Measurements from ENCODE around the gene BZW1.

BZW1 gene

DNA sequence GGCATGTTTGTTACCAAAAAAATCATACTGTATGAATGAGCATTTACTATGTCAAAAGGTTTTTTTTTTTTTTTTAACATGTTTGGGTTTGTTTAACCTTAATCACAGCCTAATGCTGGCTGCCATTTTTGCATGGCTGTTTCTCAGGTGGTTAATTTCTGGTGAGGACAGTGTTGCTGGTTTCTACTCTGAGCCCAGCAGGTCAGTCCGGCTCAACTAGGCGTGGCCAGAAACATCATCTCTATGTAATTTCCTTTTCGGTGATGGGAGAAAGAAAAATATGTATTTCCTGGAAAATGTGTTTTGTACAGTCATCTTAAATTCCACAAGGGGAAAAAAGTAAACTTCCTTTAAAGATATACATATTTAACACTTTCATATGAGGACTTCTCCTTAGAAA lies 24.9 kb upstream of the BZW1 start:
- Histone ChIP-seq H3K27me3 (ENCODE audit: insufficient read depth, low read depth, severe bottlenecking) (no peaks in the 10 kb centered on the region), H3K4me3 (ENCODE audit: low read depth, low read length) (no peak overlapping the region), H3K9me3 (ENCODE audit: severe bottlenecking) (no peaks in the 10 kb centered on the region), H3K36me3 (no peaks in the 10 kb centered on the region), H3K27ac (no peak overlapping the region)
- no peak for DNase-seq
- TF ChIP-seq, protein P1, sequence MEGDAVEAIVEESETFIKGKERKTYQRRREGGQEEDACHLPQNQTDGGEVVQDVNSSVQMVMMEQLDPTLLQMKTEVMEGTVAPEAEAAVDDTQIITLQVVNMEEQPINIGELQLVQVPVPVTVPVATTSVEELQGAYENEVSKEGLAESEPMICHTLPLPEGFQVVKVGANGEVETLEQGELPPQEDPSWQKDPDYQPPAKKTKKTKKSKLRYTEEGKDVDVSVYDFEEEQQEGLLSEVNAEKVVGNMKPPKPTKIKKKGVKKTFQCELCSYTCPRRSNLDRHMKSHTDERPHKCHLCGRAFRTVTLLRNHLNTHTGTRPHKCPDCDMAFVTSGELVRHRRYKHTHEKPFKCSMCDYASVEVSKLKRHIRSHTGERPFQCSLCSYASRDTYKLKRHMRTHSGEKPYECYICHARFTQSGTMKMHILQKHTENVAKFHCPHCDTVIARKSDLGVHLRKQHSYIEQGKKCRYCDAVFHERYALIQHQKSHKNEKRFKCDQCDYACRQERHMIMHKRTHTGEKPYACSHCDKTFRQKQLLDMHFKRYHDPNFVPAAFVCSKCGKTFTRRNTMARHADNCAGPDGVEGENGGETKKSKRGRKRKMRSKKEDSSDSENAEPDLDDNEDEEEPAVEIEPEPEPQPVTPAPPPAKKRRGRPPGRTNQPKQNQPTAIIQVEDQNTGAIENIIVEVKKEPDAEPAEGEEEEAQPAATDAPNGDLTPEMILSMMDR (IDR thresholded peaks at IDR 0.05; ENCODE audit: low read depth, low read length): no peak

DNA sequence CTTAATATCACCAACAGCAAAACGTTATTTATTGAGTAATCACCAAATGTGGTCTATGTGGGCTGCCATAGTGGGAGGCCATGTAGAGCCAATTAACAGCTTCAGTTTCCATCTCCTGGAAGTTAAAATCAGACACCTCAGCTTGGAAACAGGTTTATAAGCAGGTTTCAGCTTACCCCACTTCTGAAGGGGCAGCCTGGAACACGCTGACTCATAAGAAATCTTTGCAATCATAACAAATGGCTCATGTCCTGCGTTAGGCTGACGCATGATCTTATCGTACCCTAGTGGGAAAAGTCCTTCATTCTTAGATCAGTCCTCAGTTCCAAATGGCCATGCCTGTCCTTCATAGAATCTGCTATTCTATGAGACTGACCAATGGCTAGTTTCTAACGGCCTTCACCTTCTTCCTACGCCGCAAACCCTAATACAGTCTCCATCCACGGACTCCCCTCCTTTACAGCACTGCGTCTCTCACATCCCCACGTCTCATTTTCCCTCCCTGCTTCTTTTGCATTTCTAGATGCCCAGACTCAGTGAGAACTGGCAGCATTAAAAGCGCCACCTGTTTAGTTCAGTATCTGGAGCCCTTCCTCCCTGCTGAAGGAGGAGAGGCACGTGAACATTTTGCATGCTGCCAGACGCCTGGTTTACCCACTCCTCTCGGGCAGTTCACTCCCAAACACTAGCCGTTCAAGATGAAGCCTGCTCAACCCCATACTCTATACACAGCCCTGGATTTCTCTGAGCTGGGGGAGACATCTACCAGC lies 24.2 kb upstream of the BZW1 start:
- no peak for DNase-seq
- Histone ChIP-seq H3K9me3 (ENCODE audit: severe bottlenecking) (no peaks in the 10 kb centered on the region), H3K36me3 (no peaks in the 10 kb centered on the region), H3K27me3 (ENCODE audit: insufficient read depth, low read depth, severe bottlenecking) (no peaks in the 10 kb centered on the region), H3K4me3 (ENCODE audit: low read depth, low read length) (no peak overlapping the region), H3K27ac (no peak overlapping the region)
- TF ChIP-seq, protein P1 (IDR thresholded peaks at IDR 0.05; ENCODE audit: low read depth, low read length): no peak

DNA sequence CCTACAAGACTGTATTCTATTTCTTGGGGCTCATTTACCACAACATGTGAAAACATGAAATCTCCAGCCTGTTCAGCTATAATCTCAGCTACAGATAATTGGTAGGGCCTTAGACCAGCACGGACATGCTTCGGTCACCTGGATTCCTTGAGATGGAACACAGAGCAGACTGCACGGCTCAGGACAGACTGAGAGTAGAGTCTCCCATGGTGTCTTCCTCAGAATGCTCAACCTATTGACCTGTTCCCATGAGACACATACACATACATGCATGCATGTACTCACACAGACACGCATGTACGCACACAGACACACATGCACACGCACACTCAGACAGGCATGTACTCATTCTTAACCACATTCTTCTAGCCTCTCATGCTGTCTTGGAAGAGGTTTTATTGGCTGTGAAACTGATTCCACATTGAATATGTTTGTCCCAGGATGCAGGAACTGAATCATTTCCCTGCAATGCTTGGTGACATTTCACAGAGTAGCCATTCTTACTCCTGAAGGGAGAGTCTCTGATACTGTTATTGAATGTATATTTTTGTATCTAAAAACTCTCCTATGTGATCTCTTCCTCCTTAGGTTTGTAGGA lies 23.5 kb upstream of the BZW1 start:
- Histone ChIP-seq H3K27me3 (ENCODE audit: insufficient read depth, low read depth, severe bottlenecking) (no peaks in the 10 kb centered on the region), H3K27ac (no peak overlapping the region), H3K9me3 (ENCODE audit: severe bottlenecking) (no peaks in the 10 kb centered on the region), H3K4me3 (ENCODE audit: low read depth, low read length) (no peak overlapping the region), H3K36me3 (no peaks in the 10 kb centered on the region)
- TF ChIP-seq, protein P1 (IDR thresholded peaks at IDR 0.05; ENCODE audit: low read depth, low read length): no peak
- no peak for DNase-seq

DNA sequence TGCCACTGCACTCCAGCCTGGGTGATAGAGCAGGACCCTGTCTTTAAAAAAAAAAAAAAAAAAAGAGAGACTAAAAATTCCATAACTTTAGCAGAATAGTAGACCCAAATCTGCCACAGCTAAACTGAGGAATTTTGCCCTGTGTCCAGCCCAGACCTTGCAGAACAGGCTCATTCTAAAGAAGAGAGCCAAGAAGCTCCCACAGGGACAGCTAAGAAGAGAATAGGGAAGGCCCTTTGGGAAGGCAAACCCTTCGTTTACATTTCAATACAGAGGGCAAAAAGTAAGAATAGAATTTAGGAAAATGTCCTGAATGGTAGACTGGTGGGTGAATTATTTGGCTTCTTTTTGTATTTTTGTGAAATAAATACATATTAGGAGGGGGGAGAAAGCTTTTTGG lies 21.5 kb upstream of the BZW1 start:
- H3K27me3 ChIP-seq (ENCODE audit: insufficient read depth, low read depth, severe bottlenecking): no peaks in the 10 kb centered on the region
- no peak overlapping the region for H3K27ac ChIP-seq
- DNase-seq: no peak

DNA sequence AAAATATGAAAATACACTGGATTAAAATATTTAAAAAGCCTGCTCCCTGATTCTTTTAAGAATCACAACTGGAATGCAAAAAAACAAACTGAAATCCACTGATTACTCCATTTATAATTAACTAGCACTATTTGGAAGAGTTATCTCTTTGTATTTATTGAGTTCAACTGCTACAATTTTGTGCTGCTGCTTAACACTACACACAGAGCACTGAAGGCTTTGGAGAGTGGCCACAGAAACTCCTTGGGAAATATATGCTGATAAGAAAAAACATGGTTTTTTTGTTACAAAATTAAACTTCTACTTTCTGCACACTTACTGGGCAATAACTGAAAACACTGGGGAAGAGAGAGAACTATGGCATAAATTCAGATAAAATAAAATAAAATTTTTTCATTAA lies 19.8 kb upstream of the BZW1 start:
- no peak overlapping the region for H3K27ac ChIP-seq
- H3K9me3 ChIP-seq (ENCODE audit: severe bottlenecking): no peaks in the 10 kb centered on the region
- no peak for DNase-seq
- TF ChIP-seq, protein P1 (IDR thresholded peaks at IDR 0.05; ENCODE audit: low read depth, low read length): no peak
- no peak overlapping the region for H3K4me3 ChIP-seq (ENCODE audit: low read depth, low read length)
- no peaks in the 10 kb centered on the region for H3K36me3 ChIP-seq
- H3K27me3 ChIP-seq (ENCODE audit: insufficient read depth, low read depth, severe bottlenecking): no peaks in the 10 kb centered on the region

More for the DNA sequence above, 21.5 kb upstream of the BZW1 start:
- no peaks in the 10 kb centered on the region for H3K36me3 ChIP-seq
- H3K4me3 ChIP-seq (ENCODE audit: low read depth, low read length): no peak overlapping the region
- TF ChIP-seq, protein P1 (IDR thresholded peaks at IDR 0.05; ENCODE audit: low read depth, low read length): no peak
- H3K9me3 ChIP-seq (ENCODE audit: severe bottlenecking): no peaks in the 10 kb centered on the region

Data from WERI-Rb-1 (cell line).